NB4 (cell line): ENCODE results near the gene SLMAP.

ENCODE experiments used
- CTCF ChIP-seq: IDR thresholded peaks from one replicate; pipeline ENCODE4 v1.5.1; 2012; ENCODE audit warnings: low read depth, low read length
- POLR2A ChIP-seq: IDR thresholded peaks from 2 replicates; pipeline ENCODE4 v1.6.1; 2011; ENCODE audit warnings: mild to moderate bottlenecking; ENCODE audit not compliant: insufficient read length; ENCODE audit errors: extremely low read depth

GRCh38 chr3:57900786-57901185 is 144.7 kb downstream of the SLMAP start:
- TF ChIP-seq POLR2A (no peak), CTCF (no peak)
